ENCODE results near the gene PLCL2.

DNA sequence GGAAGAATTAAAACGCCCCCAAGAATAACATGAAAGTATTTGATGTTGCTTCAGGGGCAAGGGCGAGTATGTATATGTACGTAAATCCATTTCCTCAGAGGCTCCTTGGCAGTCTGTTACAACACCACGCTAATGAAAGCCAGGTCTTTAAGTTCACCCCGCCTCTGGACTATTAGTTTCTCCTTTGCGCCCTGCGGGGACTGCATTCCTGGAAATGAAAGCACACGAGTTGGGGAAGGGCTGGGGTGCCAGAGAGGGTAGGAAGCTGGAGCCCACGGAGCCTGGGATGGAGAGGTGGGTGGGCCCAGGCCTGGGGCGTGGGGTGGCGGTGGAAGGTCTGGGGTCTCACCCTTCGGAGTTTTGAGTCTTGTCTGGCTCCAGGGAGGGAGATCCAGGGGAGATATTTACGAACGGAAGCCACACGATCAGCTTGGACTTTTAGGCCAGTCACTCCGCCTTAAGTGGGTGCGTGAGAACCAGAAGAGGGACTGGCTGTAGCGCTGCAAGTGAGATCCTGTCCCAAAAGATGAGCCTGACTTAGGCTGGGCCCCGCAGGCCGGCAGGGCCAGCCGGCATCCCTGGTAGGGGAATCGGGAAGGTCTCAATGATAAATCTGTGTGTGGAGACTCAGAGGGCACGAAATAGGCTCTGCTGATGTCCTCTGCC lies 1.6 kb upstream of the PLCL2 start:
- TF ChIP-seq SUZ12 (IDR thresholded peaks at IDR 0.05; ENCODE audit: extremely low read depth, insufficient read depth, insufficient read length): no peak
- no peak for TF ChIP-seq YY1 (IDR thresholded peaks at IDR 0.05; ENCODE audit: insufficient read depth, insufficient read length)
- no peak for TF ChIP-seq ZNF274 (IDR thresholded peaks at IDR 0.05; ENCODE audit: low read depth, low read length)
